GM23338 (cell line): ENCODE results near the gene YTHDF2. TPM values are rescaled to one million over a fixed set of nuclear protein-coding genes. Genes with fewer than 3 reads are reported as not detected.

Experiments
- ATAC-seq: fragments of 200-7000 bp; cut with Tn5 transposase; 3 replicates; pipeline ENCODE4 v1.9.1; 2020
- DNase-seq: peaks from one replicate; pipeline ENCODE4 v3.0.0-alpha.2; 2015; ENCODE audit warnings: low spot score
- H2AFZ ChIP-seq: fragments of 200-600 bp; sonication (generic); 2 replicates; pipeline ENCODE4 v1.8.0; 2016; ENCODE audit warnings: antibody characterized with exemption, mild to moderate bottlenecking, moderate library complexity
- H3F3A ChIP-seq: fragments of 200-600 bp; sonication (generic); replicated peaks from 2 replicates; pipeline ENCODE4 v1.8.0; 2017; ENCODE audit warnings: antibody characterized with exemption, mixed run types, low read depth
- H3K27ac ChIP-seq: fragments of 200-600 bp; sonication (generic); 2 replicates; pipeline ENCODE4 v1.6.1; 2016; ENCODE audit warnings: low read depth
- H3K27me3 ChIP-seq: fragments of 200-600 bp; sonication (generic); 2 replicates; pipeline ENCODE4 v1.8.0; 2016; ENCODE audit warnings: mild to moderate bottlenecking, mixed run types, moderate library complexity; ENCODE audit not compliant: insufficient read depth
- H3K36me3 ChIP-seq: fragments of 200-600 bp; sonication (generic); 2 replicates; pipeline ENCODE4 v1.8.0; 2016; ENCODE audit warnings: mild to moderate bottlenecking; ENCODE audit not compliant: insufficient read depth
- H3K4me1 ChIP-seq: fragments of 200-600 bp; sonication (generic); 2 replicates; pipeline ENCODE4 v1.8.0; 2016; ENCODE audit warnings: mild to moderate bottlenecking, moderate library complexity; ENCODE audit not compliant: insufficient read depth
- H3K4me2 ChIP-seq: fragments of 200-600 bp; sonication (generic); 2 replicates; pipeline ENCODE4 v1.7.1; 2017; ENCODE audit warnings: mixed run types
- H3K4me3 ChIP-seq: fragments of 200-600 bp; sonication (generic); 2 replicates; pipeline ENCODE4 v1.6.1; 2016; ENCODE audit warnings: mixed run types
- H3K79me2 ChIP-seq: fragments of 200-600 bp; sonication (generic); replicated peaks from 2 replicates; pipeline ENCODE4 v1.8.0; 2017; ENCODE audit warnings: mild to moderate bottlenecking; ENCODE audit not compliant: insufficient read depth
- H3K9me2 ChIP-seq: fragments of 200-600 bp; sonication (generic); 2 replicates; pipeline ENCODE4 v1.8.0; 2017; ENCODE audit not compliant: insufficient read depth
- H4K20me1 ChIP-seq: fragments of 200-600 bp; sonication (generic); replicated peaks from 2 replicates; pipeline ENCODE4 v1.8.0; 2017; ENCODE audit warnings: mild to moderate bottlenecking; ENCODE audit not compliant: insufficient read depth
- H3K27ac Mint-ChIP-seq: 2 replicates; pipeline ENCODE4 v1.8.0; 2020; ENCODE audit warnings: inconsistent platforms, mild to moderate bottlenecking, moderate library complexity, mixed read lengths
- H3K27me3 Mint-ChIP-seq: 3 replicates; pipeline ENCODE4 v1.8.0; 2022; ENCODE audit warnings: low read depth, mild to moderate bottlenecking, moderate library complexity, mixed read lengths, inconsistent platforms; ENCODE audit not compliant: insufficient read depth, poor library complexity
- H3K36me3 Mint-ChIP-seq: 3 replicates; pipeline ENCODE4 v1.8.0; 2021; ENCODE audit warnings: low read depth, mild to moderate bottlenecking, inconsistent platforms, moderate library complexity, mixed read lengths
- H3K4me1 Mint-ChIP-seq: 3 replicates; pipeline ENCODE4 v1.8.0; 2020; ENCODE audit warnings: mild to moderate bottlenecking, inconsistent platforms, mixed read lengths
- H3K4me3 Mint-ChIP-seq: 3 replicates; pipeline ENCODE4 v1.8.0; 2021; ENCODE audit warnings: moderate library complexity, mild to moderate bottlenecking, inconsistent platforms, mixed read lengths
- H3K9me3 Mint-ChIP-seq: 3 replicates; pipeline ENCODE4 v1.8.0; 2020; ENCODE audit warnings: moderate library complexity, mild to moderate bottlenecking, inconsistent platforms, mixed read lengths
- CREB1 ChIP-seq: fragments of 250-450 bp; sonication (Bioruptor Pico); IDR thresholded peaks from 2 replicates; pipeline ENCODE4 v1.5.0; 2020; ENCODE audit warnings: low read depth, mild to moderate bottlenecking, moderate library complexity
- CTCF ChIP-seq, 2 experiments: fragments of 200-600 bp in 1 of 2; sonication (generic) in 1 of 2; conservative IDR thresholded peaks; 2 replicates each; pipeline versions ENCODE4 v1.5.1 to v1.6.1; 2016 to 2017; ENCODE audit warnings: antibody characterized with exemption in 2 of 2, low read depth in 2 of 2, mild to moderate bottlenecking in 2 of 2, moderate library complexity in 1 of 2
- ETS1 ChIP-seq: IDR thresholded peaks from 2 replicates; pipeline ENCODE4 v1.6.1; 2016; ENCODE audit warnings: antibody characterized with exemption
- EZH2 ChIP-seq: fragments of 200-600 bp; sonication (generic); IDR thresholded peaks from one replicate; pipeline ENCODE4 v1.8.0; 2017; ENCODE audit warnings: antibody characterized with exemption, mild to moderate bottlenecking, low read depth; ENCODE audit not compliant: unreplicated experiment
- EZH2phosphoT487 ChIP-seq: fragments of 200-600 bp; sonication (generic); IDR thresholded peaks from one replicate; pipeline ENCODE4 v1.8.1; 2018; ENCODE audit warnings: antibody characterized with exemption; ENCODE audit not compliant: unreplicated experiment
- JUNB ChIP-seq: IDR thresholded peaks from one replicate; pipeline ENCODE4 v1.6.1; 2016; ENCODE audit warnings: antibody characterized with exemption; ENCODE audit not compliant: unreplicated experiment
- POLR2AphosphoS5 ChIP-seq: IDR thresholded peaks from 2 replicates; pipeline ENCODE4 v1.6.1; 2016; ENCODE audit warnings: antibody characterized with exemption, low read depth
- REST ChIP-seq: IDR thresholded peaks from one replicate; pipeline ENCODE4 v1.6.1; 2018; ENCODE audit warnings: antibody characterized with exemption; ENCODE audit not compliant: unreplicated experiment
- STAT1 ChIP-seq: IDR thresholded peaks from one replicate; pipeline ENCODE4 v1.6.1; 2016; ENCODE audit warnings: antibody characterized with exemption; ENCODE audit not compliant: unreplicated experiment
- ZNF114 ChIP-seq: fragments of 250-450 bp; sonication (Bioruptor Pico); IDR thresholded peaks from 2 replicates; pipeline ENCODE4 v1.5.0; 2020; ENCODE audit warnings: mild to moderate bottlenecking, moderate library complexity
- ZNF331 ChIP-seq: fragments of 250-450 bp; sonication (Bioruptor Pico); IDR thresholded peaks from 2 replicates; pipeline ENCODE4 v1.5.0; 2020; ENCODE audit warnings: low read depth, mild to moderate bottlenecking, moderate library complexity
- ZNF462 ChIP-seq: fragments of 250-450 bp; sonication (Bioruptor Pico); IDR thresholded peaks from 2 replicates; pipeline ENCODE4 v1.5.0; 2020; ENCODE audit warnings: mild to moderate bottlenecking, moderate library complexity
- polyA plus RNA-seq: library from polyadenylated mRNA; unstranded; fragments of >200 nt; fragmentation: Nextera tagmentation; extraction: Ambion mirVana; gene quantifications from 2 replicates; pipeline ENCODE4 v1.2.1, GENCODE V29; 2016
- total RNA-seq: library from RNA; depleted of rRNA; stranded (reverse); fragments of >200 nt; shearing (Covaris generic); gene quantifications from 2 replicates; pipeline ENCODE4 v1.2.3, GENCODE V29; 2014

Gene YTHDF2
- total and polyA plus RNA-seq, 2 experiments from 2014 or later: 130 to 169 TPM

- H3K9me3 Mint-ChIP-seq: peaks cover 8% of the 10 kb centered on the region; the same call in 2 of the 3 replicates
- Histone ChIP-seq H3K4me2 (no peak overlapping the region), H3K4me1 (peaks cover 19% of the 10 kb centered on the region; the same call in 1 of the 2 replicates), H3K36me3 (no peaks in the 10 kb centered on the region), H3K27me3 (no peaks in the 10 kb centered on the region), H3K9me2 (no peaks in the 10 kb centered on the region), H3K4me3 (no peak overlapping the region), H2AFZ (no peak overlapping the region), H3K79me2 (no peaks in the 10 kb centered on the region), H3K27ac (no peak overlapping the region), H4K20me1 (no peaks in the 10 kb centered on the region), H3F3A (no peaks in the 10 kb centered on the region)
- no peak overlapping the region for H3K4me3 Mint-ChIP-seq
- peaks cover 18% of the 10 kb centered on the region for H3K27me3 Mint-ChIP-seq
- TF ChIP-seq ZNF114 (CRISPR knock-in tag) (no peak), EZH2 (no peak), ZNF331 (CRISPR knock-in tag) (no peak), POLR2AphosphoS5 (no peak), EZH2phosphoT487 (no peak), JUNB (no peak), CTCF (conservative IDR thresholded peaks at IDR 0.05; ENCODE audit: low read depth in 2 of 2) (no peak), CREB1 (CRISPR knock-in tag) (no peak), STAT1 (no peak), ETS1 (no peak), ZNF462 (no peak), REST (no peak)
- H3K27ac Mint-ChIP-seq: no peak overlapping the region
- peaks cover 12% of the 10 kb centered on the region for H3K4me1 Mint-ChIP-seq
- DNase-seq (no peak), ATAC-seq (no peak)
- no peaks in the 10 kb centered on the region for H3K36me3 Mint-ChIP-seq
Measured at GRCh38 chr1:28801461-28801860, 64.7 kb downstream of the YTHDF2 start.
